ENCODE results near the gene TOGARAM1.

DNA sequence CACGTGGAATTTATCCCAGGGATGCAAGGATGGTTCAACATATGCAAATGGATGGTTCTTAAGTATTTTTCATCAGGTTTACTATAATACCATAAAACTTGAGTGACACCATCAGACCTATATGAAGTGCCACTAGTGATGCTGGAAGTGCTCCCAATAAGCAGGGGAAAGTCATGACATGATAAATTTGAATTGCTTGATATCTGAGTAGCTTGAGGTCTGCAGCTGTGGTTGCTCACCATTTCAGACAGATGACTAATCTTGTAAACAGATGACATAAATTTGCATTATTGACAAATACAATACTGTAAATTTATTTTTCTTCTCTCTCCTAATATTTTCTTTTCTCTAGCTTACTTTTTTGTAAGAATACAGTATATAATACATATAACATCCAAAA is 108.2 kb downstream of the TOGARAM1 start:
- TF ChIP-seq, protein P1, sequence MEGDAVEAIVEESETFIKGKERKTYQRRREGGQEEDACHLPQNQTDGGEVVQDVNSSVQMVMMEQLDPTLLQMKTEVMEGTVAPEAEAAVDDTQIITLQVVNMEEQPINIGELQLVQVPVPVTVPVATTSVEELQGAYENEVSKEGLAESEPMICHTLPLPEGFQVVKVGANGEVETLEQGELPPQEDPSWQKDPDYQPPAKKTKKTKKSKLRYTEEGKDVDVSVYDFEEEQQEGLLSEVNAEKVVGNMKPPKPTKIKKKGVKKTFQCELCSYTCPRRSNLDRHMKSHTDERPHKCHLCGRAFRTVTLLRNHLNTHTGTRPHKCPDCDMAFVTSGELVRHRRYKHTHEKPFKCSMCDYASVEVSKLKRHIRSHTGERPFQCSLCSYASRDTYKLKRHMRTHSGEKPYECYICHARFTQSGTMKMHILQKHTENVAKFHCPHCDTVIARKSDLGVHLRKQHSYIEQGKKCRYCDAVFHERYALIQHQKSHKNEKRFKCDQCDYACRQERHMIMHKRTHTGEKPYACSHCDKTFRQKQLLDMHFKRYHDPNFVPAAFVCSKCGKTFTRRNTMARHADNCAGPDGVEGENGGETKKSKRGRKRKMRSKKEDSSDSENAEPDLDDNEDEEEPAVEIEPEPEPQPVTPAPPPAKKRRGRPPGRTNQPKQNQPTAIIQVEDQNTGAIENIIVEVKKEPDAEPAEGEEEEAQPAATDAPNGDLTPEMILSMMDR (IDR thresholded peaks at IDR 0.05; ENCODE audit: low read length): no peak
- no peak for TF ChIP-seq EZH2 (IDR thresholded peaks at IDR 0.05; ENCODE audit: borderline replicate concordance, low read length)

Data from OCI-LY1 (cell line).